GM21381 (cell line): ENCODE data around the gene DNAJA1.
"Not testable (repeated sequence)": the region's sequence is repeated elsewhere in the genome, so short reads cannot be mapped to it uniquely, and the experiment has no call there.

Experiments used
- ATAC-seq: cut with Tn5 transposase; IDR thresholded peaks from one replicate; pipeline ENCODE4 v1.9.1; 2021; ENCODE audit warnings: mild to moderate bottlenecking, moderate library complexity; ENCODE audit not compliant: unreplicated experiment

The DNAJA1 gene

DNA sequence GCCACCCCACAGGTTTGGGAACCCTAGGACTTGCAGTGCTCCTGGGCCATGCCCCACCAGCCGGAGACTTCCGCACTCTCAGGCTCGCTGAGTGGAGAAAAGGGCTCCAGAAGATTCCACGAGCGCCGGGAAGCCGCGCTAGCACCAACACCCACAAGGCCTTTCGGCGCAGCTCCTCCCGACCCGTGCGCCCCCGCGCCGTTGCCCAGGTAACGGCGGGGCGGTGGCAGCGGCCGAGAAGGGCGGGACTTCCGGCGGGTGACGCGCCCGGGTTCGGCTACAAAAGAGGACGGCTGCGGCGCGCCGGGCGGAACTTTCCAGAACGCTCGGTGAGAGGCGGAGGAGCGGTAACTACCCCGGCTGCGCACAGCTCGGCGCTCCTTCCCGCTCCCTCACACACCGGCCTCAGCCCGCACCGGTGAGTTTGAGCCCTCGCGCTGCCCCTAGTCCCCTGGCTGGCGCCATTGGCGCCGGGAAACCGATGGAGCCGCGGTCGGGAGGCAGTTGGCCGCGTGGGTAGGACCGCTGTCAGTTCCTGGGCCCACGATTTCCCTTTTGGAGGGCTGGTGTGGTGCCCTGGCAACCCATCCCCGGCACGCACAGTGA, at the start of gene DNAJA1:
DNAJA1 (plus strand) TSS at position 308 of the 606 bp plus-strand sequence. CDS start 1,212 bp downstream, outside the sequence.
- peak; percentile 93 for ATAC-seq

DNA sequence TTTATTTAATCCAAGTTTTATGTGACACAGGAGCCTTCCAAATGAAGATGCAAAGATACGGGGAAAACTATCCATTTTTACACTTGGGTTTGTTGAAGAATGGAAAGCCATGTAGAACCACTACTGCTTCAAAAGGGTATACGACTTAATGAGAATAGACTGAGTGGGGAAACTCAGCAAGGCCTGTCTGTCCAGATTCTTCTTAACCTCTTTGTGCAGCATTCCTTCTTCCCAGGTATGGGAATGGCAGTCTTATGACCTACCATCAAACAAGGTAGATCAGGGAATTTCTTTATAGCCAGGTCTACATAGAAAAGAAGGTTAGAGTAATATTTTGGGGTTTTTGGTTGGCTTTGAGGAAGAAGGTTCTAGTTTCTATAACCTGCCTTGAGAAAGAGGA, 47.0 kb upstream of the DNAJA1 start:
- ATAC-seq = no peak

DNA sequence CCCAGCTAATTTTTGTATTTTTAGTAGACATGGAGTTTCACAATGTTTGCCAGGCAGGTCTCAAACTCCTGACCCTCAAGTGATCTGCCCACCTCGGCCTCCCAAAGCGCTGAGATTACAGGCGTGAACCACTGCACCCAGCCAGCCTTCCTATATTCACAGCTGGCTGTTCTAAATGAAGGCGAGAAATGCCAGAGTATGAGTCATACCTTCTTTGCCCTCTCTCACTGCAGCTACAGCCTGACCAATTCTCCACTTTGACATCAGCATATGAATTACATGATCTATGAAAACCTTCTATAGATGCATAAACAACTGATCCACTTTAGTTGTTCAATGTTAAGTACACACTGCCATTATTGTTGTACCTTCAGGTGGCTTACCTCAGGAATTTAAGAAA, 38.1 kb upstream of the DNAJA1 start:
- ATAC-seq = no peak

DNA sequence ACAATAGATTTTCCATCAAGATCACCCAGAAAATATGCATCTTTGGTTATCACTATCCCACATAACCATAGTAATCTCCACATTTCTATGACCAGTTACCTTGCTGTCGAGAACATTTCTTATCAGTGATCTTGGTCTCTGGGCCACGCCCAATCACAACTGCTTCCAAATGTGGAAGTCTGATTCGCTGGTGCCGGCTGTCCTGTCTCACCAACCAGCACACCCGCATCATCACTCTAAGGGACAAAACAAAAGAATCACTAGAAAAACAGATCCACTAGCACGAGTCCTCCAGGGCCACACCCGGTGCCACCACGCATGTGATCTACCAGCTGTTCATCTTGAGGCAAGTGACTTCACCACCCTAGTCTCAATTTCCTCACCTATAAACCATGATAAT, 35.4 kb upstream of the DNAJA1 start:
- no peak for ATAC-seq

DNA sequence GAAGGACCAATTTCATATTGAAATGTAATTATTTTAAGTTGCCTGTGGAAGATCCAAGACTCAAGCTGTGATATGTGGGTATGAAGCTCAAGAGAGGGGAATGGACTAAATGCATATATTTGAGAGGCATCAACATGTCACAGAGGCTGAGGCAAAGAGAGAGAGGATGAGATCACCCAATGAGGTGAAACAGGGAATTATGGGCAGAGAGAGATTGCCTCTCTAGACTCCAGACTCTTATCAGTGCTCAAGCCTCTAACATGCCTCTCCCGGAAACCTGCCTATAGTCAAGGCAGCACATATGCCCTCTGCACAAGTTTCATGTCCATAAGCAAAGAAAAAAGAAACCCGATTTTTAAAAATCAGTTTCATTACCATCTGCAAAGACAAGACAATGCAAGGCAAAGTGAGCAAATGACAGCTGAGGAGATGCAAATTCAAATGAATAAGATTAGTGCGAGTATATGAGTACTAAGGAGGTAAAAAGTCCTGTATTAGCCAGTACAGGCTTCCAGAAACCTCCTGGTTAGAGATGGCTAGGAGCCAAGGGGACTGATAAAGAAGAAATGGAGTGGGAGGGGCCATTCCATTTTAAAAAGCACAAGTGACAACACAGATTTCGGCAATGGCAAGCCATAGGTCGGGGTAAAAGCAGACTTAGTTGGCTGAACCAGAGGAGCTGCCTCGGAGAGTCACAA, 33.0 kb upstream of the DNAJA1 start:
- no peak for ATAC-seq

DNA sequence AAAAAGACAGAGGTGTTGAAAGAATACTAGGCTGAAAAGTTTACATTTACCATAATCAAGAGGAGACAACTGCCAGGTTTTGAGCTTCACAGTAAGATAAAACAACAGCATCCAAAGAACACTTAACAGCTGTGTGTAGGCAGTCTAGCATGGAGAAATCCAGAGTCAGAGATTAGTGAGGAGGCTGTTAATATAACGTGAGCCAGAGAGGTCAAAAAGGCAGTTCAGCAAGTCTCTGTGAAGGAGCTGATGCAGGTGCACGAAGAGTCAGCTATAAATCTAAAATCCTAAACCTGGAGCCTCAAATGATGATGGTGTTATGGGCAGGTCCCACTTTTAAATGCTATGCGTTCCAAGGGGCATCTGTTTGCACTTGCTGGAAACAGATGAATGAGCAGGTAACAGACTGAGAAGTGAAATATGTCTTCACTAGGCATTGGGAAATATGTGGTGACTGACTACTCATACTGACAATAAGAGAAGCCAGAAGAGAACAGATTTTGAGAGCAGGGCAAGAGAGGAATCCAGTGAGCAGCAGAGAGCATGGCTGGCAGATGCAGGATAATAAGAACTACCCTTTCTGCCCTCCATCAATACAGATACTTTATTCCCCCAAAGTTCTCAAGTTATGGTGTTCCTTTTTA, 32.4 kb upstream of the DNAJA1 start:
- no peak for ATAC-seq

DNA sequence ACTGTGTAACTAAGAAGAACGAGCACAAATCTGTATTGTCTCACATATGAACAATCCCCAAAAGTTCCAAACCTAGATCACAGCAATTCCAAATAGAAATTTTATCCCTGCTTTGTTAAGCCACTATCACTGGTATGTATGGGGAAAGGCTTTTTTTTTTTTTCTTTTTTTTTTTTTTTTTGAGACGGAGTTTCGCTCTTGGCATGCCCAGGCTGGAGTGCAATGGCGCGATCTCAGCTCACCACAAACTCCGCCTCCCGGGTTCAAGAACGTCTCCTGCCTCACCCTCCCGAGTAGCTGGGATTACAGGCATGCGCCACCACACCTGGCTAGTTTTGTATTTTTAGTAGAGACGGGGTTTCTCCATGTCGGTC, 24.4 kb upstream of the DNAJA1 start:
- ATAC-seq = not testable (repeated sequence)

DNA sequence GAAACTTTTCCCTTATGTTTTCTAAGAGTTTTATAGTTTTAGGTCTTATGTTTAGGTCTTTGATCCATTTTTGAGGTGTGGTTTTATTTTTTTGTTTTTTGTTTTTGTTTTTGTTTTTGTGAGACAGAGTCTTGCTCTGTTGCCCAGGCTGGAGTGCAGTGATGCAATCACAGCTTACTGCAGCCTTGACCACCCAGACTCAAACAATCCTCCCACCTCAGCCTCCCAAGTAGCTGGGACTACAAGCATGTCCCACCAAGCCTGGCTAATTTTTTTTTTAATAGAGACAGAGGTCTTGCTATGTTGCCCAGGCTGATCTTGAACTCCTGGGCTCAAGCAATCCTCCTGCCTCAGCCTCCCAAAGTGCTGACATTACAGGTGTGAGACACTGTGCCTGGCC, 19.7 kb upstream of the DNAJA1 start:
- ATAC-seq = not testable (repeated sequence)

DNA sequence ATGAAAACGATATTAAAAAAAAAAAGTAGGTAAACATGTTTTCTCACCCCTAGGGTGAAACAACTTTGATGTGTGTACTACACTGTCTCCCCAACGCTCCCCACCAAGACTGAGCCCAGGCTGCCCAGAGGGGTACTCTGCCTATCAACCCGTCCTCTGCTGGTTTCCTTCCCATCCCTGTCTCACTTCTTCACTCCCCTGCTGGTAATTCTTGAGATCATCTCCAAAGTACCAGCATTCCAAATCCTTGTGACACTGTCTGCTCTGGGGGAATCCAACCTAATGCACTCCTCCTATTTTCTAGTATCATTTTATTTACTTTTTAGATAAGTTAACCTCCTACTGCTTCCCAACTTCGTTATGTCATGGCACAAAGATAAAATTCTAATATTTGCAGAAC, 17.3 kb upstream of the DNAJA1 start:
- ATAC-seq = no peak

DNA sequence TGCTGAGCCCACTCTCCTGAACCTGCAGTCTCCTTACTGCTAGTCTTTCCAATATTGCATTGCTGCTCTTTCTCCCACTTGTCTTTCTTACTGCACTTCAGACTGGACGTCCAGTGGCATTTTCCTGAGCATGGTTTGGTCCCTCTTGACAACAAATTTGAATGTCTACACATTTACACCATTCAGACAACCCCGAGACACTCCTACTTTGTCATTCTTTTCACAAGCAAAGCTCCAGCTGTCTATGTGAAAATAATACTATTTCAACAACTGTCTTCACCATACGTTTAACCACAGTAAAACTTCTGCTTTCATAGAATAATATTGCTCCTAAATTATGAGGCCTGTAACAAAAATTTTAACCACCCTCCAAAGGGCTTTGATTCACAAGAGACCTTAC, 13.2 kb upstream of the DNAJA1 start:
- ATAC-seq = no peak

DNA sequence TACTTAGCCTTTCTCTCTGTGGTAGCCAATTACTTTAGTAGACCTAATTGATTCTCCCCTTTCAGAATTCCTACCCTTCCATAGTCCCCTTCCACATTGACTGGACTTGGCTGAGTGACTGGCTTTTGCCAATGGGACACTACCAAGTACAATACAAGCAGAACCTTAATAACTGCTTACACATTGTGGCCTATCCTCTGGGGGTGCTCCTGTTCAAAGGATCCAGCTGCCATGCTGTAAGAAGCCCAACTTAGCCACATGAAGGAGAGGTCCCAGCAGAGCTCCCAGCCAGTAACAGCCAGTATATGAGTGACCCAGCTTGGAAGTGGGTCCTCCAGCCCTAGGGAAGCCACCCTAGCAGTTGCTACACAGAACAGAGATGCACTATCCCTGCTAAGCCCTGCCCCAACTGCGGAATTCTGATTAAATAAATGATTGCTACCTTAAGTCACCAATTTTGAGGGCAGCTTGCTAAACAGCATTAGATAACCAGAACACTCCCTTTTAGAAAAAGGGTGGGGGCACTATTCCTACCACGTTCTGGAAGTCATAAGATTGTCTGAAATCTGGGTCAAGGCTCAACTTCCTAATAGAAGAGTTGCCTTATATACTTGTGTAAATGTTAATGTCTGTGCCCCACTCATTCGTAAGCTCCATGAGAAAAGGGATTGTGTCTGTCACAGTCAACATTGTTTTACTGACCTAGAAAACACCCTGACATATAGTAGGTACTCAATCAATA, 12.6 kb upstream of the DNAJA1 start:
- no peak for ATAC-seq

DNA sequence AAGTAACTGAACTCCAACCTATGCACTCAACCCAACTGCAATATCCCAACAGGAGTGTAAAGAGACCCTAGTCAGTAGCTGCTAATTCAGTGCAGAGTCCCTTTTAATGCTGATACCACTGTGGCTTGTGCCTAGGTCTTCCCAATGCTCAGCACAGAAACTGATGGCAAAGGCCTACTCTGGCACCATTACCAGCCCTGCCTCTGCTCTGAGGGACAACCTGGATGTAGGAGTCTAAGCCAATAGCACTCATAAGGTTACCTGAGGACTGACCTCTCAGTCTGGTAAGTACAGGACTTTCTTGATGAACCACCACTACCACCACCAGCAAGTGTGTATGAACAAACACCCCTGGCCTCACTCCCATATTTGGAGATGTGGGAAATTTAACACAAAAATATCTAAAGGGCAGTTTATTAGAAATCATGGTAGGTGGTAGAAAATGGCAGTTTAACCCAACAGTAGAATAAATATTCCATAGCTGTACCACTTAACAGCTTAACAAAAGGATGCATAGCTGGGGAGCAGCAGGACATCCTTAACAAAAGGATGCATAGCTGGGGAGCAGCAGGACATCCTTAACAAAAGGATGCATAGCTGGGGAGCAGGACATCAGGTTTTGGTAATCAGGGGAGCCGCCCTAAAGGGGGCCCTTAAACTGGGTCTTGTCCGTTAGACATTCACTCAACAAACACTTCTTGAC, 11.0 kb upstream of the DNAJA1 start:
- no peak for ATAC-seq

DNA sequence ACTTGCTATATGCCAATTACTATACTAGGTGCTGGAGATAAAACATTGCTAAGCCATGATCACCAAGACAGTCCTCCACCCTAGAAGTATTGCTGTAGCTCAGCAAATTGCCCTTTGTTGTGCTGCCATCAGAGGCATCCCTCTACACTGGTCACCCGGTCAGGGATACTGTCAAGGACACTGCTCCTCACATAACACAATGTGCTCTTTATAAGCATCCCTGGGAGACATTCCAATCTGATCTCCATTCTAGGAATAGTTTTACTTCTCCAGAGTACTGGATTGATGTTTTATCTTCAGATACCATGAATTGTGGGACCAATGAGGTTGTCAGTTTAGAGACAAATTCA, 10.4 kb upstream of the DNAJA1 start:
- ATAC-seq = no peak

DNA sequence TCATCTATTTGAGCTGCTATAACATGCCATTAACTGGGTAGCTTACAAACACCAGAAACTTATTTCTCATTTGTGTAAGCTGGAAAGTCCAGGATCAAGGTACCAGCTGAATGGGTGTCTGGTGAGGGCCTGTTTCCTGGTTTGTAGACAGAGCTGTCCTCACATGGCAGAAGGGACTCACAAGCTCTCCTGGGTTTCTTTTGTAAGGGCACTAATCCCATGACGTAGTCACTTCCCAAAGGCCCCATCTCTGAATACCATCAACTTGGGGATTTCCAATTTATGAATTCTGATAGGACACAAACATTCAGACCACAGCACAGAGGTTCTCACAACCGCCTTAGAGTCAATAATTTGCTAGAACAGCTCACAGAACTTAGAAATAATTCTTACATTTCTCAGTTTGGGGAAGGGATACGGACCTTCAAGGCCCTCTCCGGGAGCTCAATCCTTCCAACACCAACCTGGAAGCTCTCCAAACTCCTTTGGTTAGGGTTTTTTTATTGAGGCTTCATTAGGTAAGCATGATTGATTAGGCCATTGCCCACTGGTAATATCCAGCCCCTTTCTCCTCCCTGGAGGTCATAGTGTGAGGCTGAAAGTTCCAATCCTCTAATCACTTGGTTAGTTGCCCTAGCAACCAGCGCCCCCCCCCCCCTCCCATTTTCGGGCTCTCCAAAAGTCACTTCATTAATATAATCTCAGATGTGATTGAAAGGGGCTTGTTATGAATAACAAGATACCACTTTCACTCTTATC, 7.6 kb upstream of the DNAJA1 start:
- ATAC-seq = no peak

DNA sequence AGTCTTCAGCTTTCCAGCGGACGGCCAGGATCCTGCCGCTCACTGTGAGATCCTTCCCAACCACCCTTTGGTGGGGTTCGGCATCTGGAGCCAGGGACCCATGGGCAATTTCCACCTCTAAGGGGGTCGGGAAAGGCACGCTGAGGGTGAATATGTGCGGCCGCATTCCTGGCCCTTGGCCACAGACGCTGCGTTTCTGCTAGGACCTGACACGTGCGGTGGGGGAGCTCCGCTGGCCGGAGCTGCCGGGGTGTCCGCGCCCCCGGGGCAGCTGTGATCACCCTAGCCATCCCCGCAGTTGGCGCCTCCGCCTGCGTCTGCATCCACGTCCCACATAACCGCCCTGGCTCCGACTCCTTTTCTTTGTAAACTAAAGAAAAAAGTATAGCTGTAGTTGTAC, 5.3 kb upstream of the DNAJA1 start:
- ATAC-seq = no peak

DNA sequence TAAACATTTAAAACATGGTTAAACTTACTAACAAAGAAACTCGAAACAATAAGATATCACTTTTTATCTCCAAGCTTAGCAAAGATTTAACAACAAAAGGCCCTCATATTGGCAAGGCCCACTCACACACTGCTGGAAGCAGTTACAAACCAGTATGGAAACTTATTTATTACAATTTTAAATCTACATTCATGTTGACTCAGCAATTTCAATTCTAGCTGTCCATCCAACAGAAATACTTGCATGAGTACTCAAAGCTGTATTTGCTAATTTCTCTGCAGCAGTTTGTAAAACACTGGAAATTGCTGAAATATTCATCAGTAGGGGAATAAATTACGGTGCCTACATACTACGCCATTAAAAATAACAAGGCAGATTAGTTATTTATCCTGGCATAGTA, 2.8 kb upstream of the DNAJA1 start:
- no peak for ATAC-seq

DNA sequence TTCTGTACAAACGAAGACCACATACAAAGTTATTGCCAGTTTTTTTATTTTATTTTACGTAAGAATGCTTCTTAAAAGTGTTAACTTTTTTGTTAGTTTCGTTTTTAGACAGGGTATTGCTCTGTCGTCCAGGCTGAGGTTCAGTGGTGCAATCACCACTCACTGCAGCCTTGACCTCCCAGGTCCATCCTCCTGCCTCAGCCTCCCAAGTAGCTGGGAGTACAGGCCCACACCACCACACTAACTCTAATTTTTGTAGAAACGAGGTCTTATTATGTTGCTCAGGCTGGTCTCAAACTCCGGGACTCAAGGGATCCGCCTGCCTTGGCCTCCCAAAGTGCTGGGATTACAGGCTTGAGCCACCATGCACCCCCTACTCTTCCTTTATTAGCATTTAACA, 2.3 kb upstream of the DNAJA1 start:
- ATAC-seq = no peak

DNA sequence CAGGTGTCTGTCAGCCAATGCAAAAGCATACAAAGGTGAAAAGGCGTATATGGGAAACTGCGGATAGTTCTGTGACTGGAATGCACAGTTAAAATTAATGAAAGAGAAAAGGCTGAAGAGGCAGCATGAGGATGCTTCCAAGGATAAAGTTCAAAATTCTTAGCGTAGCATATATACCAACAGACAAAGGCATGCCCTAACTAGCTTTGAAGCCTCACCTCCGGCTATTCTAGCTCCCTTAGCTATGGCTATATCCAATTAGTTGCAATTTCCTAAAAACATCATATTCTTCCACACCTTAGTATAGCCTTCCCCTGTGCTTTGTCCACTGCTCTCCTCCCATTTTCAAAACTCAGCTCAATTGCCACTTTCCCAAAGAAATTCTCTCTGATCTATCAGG, 1.4 kb upstream of the DNAJA1 start:
- ATAC-seq = no peak

DNA sequence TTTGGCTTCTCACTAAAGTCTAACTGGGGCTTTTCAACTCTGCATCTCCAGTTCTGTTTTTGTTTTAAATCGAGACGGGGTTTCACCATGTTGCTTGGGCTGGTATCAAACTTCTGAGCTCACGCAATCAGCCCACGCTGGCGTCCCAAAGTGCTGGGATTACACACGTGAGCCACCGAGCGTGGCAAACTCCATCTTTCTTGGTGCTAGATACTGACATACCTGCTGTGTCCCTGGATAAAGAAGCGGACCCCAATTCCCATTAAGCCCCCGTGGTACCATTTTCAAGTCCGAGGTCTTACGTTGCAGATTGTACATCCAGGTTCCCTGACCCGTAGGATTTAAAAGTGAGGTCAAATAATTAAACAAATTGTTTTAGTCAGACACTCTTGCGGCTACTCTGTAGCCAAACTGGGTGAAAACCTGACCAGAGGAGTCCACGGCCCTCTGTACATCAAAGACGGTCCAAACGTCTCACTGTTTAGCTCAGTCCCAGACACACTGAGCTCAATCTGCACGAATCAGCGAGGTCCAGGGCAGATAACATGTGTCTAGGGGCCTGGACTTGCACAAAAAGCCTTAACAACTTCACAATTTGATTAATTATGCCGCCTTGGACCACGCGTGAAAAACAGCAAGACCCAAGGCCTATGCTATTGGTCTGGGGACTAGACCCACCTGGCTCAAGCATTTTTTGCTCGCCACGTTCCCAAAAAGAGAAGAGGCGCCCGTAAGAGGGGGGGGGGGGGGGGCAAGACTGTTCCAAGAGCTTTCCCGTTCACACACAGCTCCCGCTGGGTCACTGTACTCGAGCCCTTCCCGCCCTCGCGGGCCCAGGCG, 727 bp upstream of the DNAJA1 start:
- no peak for ATAC-seq
